Stimulated activated naive B cell treated with anti-CD40 and anti-IgM and Interleukin-4, amounts not matched to agents 10 μg/mL and 1 μg/mL and 100 μg/mL, for 72 hours (primary cell): ENCODE data around the gene KRTAP19-3.
"Not testable (repeated sequence)": the region's sequence is repeated elsewhere in the genome, so short reads cannot be mapped to it uniquely, and the experiment has no call there.

Experiments used
- ATAC-seq, 2 donors: fragments of 150-1000 bp; cut with Tn5 transposase; replicated peaks; 2 replicates each; pipeline ENCODE4 v1.10.0; 2021; ENCODE audit warnings: moderate library complexity in 1 of 2
- DNase-seq: peaks from one replicate; pipeline ENCODE4 v3.0.0; 2021
- H3K27ac Mint-ChIP-seq: one replicate; pipeline ENCODE4 v1.8.0; 2022; ENCODE audit warnings: mild to moderate bottlenecking, mixed read lengths
- H3K27me3 Mint-ChIP-seq, 2 donors: one replicate each; pipeline ENCODE4 v1.8.0; 2022; ENCODE audit warnings: mixed read lengths in 2 of 2
- H3K36me3 Mint-ChIP-seq, 2 donors: one replicate each; pipeline ENCODE4 v1.8.0; 2022; ENCODE audit warnings: mixed read lengths in 2 of 2, mild to moderate bottlenecking in 1 of 2
- H3K4me1 Mint-ChIP-seq, 2 donors: one replicate each; pipeline ENCODE4 v1.8.0; 2022; ENCODE audit warnings: mixed read lengths in 2 of 2, mild to moderate bottlenecking in 1 of 2
- H3K4me3 Mint-ChIP-seq, 2 donors: one replicate each; pipeline ENCODE4 v1.8.0; 2022; ENCODE audit warnings: mild to moderate bottlenecking in 2 of 2, mixed read lengths in 2 of 2, moderate library complexity in 1 of 2
- H3K9me3 Mint-ChIP-seq, 2 donors: one replicate each; pipeline ENCODE4 v1.8.0; 2022; ENCODE audit warnings: mixed read lengths in 2 of 2, mild to moderate bottlenecking in 1 of 2

The KRTAP19-3 gene

DNA sequence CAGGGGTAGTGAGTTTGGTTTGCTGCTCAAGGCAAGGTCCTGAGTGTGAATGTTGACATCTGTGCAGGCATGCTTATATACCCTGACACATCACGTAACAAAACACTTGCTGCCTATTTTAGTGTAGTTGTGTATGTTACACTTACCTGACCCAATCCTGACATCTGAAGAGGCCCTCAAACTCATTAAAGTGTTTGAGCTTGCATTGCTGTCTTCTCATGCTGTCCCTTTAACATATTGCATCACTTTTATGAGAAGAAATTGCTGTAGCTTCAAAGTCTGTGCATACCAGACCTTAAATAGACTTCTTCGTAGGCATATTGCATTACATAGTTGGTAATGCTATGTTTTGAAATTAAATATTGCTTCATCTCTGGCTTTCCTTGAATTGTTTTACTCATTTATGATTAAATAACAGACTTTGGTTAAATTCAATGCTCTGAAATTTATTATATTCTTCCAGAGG lies at the start of gene KRTAP19-3:
KRTAP19-3 (minus strand) TSS at position 51 of the 466 bp plus-strand sequence. CDS start 56 bp downstream, outside the sequence.
- Mint-ChIP-seq H3K4me3 (no peak within 1 kb of the TSS), H3K36me3 (no peaks in the 10 kb centered on the region), H3K27ac (no peak within 1 kb of the TSS), H3K9me3 (peaks cover 0 to 6% of the 10 kb centered on the region in 2 donors), H3K27me3 (no peaks in the 10 kb centered on the region), H3K4me1 (no peaks in the 10 kb centered on the region)
- DNase-seq (no peak), ATAC-seq (no peak)

DNA sequence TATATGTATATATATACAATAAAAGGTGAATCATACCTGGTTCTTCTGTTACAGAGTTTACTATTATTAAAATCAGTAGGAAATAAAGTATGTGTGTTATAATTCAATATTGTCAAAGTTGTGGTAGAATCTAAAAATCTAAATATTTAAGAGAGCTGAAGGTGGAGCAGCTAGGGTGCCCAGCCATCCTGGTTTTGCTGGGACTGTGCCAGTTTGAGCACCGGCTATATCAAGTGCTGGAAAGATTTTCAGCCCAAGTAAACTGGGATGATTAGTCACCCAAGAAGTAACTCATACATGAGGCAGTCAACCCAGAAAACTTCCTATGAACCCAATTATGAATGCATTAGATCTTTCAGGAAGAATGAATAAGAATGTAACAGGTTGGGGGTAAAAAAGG lies 27.1 kb upstream of the KRTAP19-3 start:
- H3K27me3 Mint-ChIP-seq: no peaks in the 10 kb centered on the region
- peaks cover 6 to 10% of the 10 kb centered on the region in 2 donors for H3K9me3 Mint-ChIP-seq
- no peak overlapping the region for H3K4me3 Mint-ChIP-seq
- H3K4me1 Mint-ChIP-seq: no peaks in the 10 kb centered on the region
- H3K36me3 Mint-ChIP-seq: no peaks in the 10 kb centered on the region
- no peak for ATAC-seq
- H3K27ac Mint-ChIP-seq: no peak overlapping the region
- no peak for DNase-seq

DNA sequence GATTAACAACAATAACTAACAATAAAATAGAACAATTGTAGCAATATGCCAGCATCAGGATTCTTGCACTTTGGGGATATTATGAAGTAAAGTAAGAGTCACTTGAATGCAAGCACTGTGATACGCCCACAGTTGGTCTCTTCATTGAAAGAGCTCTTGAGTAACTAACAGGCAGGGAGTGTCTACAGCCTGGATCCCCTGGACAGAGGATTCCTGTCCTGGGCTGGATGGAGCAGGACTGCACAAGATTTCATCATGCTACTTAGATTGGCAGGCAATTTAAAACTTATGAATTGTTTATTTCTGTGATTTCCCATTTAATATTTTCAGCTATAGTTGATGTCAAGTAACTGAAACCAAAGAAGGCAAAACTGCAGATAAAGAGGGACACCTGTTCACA lies 23.9 kb upstream of the KRTAP19-3 start:
- no peaks in the 10 kb centered on the region for H3K27me3 Mint-ChIP-seq
- H3K36me3 Mint-ChIP-seq: no peaks in the 10 kb centered on the region
- ATAC-seq: no peak
- H3K9me3 Mint-ChIP-seq: peaks cover 5 to 10% of the 10 kb centered on the region in 2 donors
- DNase-seq: no peak
- no peak overlapping the region for H3K27ac Mint-ChIP-seq
- no peaks in the 10 kb centered on the region for H3K4me1 Mint-ChIP-seq
- no peak overlapping the region for H3K4me3 Mint-ChIP-seq

DNA sequence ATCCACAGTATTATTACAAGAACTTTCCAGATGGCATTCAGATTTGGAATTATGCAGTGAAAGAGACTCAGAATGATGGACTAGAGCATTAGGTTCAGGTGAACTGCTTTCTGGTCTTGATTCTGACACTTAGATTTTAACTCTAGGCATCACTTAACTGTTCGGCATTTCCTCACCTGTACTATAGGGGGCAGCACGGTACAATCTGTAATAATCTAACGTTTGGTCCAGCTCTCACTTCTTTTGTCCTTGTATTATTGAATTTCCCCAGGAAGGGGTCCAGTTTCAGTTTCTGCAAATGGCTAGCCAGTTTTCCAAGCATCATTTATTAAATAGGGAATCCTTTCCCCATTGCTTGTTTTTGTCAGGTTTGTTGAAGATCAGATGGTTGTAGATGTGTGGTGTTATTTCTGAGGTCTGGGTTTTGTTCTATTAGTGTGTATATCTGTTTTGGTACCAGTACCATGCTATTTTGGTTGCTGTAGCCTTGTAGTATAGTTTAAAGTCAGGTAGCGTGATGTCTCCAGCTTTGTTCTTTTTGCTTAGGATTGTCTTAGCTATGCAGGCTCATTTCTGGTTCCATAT lies 13.9 kb upstream of the KRTAP19-3 start:
- H3K36me3 Mint-ChIP-seq, H3K9me3 Mint-ChIP-seq, H3K4me3 Mint-ChIP-seq, H3K27me3 Mint-ChIP-seq, H3K4me1 Mint-ChIP-seq, H3K27ac Mint-ChIP-seq, ATAC-seq, DNase-seq: not testable (repeated sequence)

DNA sequence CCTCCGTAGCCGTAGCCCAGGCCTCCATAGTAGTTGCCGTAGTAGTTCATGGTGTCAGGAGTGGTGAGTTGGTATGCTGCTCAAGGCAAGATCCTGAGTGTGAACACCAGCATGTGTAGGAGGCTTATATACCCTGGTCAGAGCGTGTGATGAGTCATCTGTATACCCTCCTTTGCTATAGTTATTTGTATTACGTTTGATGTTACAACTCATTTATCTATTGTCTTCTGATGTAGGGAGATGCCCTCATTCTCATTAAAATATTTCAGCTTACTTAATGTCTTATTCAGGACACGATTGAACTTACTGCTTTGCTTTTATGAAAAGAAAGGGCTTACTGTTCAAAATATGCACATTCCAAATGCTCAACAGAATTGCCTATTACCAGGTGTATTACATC lies 10.2 kb upstream of the KRTAP19-3 start, which contains the start of gene KRTAP19-5:
KRTAP19-5 (minus strand) TSS at position 101 of the 400 bp plus-strand sequence; CDS start at position 50, 51 bp downstream.
- no peak within 1 kb of the TSS for H3K4me3 Mint-ChIP-seq
- no peaks in the 10 kb centered on the region for H3K9me3 Mint-ChIP-seq
- no peaks in the 10 kb centered on the region for H3K36me3 Mint-ChIP-seq
- no peak within 1 kb of the TSS for H3K27ac Mint-ChIP-seq
- ATAC-seq (no peak), DNase-seq (no peak)
- H3K27me3 Mint-ChIP-seq: no peaks in the 10 kb centered on the region
- H3K4me1 Mint-ChIP-seq: no peaks in the 10 kb centered on the region

DNA sequence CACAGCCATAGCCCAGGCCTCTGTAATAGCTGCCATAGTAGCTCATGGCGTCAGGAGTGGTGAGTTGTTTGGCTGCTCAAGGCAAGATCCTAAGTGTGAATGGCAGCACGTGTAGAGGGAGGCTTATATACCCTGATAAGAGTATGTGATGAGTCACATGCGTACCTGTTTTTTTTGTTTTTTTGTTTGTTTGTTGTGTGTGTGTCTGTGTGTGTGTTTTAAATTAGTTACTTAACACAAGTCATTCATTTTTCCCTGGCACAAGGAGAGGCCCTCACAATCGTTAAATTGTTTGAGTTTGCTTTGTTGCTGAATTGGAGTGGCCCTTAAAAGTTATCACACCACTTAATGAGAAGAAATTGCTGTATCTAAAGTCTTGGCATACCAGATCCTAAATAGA lies 5.3 kb upstream of the KRTAP19-3 start, which contains the start of gene KRTAP19-4:
KRTAP19-4 (minus strand) TSS at position 101 of the 400 bp plus-strand sequence; CDS start at position 46, 55 bp downstream.
- Mint-ChIP-seq H3K36me3 (no peaks in the 10 kb centered on the region), H3K4me3 (no peak within 1 kb of the TSS), H3K4me1 (no peaks in the 10 kb centered on the region), H3K27ac (no peak within 1 kb of the TSS), H3K9me3 (peaks cover 0 to 2% of the 10 kb centered on the region in 2 donors), H3K27me3 (no peaks in the 10 kb centered on the region)
- ATAC-seq: no peak
- no peak for DNase-seq

DNA sequence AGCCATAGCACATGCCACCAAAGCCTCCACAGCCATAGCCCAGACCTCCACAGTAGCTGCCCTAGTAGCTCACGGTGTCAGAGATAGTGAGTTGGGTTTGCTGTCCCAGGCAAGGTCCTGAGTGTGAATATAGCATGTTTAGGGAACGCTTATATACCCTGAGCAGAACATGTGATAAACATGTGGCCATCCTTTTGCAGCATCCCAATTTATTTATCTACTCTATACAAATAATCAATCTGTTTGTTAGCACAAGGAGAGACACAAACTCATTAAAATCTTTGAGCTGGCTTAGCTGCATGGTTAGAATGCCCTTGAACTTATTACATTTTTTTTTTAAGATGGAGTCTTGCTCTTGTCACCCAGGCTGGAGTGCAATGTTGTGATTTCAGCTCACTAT lies 4.5 kb downstream of the KRTAP19-3 start, which contains the start of gene KRTAP19-2:
KRTAP19-2 (minus strand) TSS at position 101 of the 400 bp plus-strand sequence; CDS start at position 13, 88 bp downstream.
- no peak for ATAC-seq
- no peaks in the 10 kb centered on the region for H3K36me3 Mint-ChIP-seq
- peaks cover 12 to 13% of the 10 kb centered on the region in 2 donors for H3K9me3 Mint-ChIP-seq
- no peaks in the 10 kb centered on the region for H3K27me3 Mint-ChIP-seq
- no peak within 1 kb of the TSS for H3K4me3 Mint-ChIP-seq
- H3K27ac Mint-ChIP-seq: no peak within 1 kb of the TSS
- no peak for DNase-seq
- H3K4me1 Mint-ChIP-seq: no peaks in the 10 kb centered on the region

DNA sequence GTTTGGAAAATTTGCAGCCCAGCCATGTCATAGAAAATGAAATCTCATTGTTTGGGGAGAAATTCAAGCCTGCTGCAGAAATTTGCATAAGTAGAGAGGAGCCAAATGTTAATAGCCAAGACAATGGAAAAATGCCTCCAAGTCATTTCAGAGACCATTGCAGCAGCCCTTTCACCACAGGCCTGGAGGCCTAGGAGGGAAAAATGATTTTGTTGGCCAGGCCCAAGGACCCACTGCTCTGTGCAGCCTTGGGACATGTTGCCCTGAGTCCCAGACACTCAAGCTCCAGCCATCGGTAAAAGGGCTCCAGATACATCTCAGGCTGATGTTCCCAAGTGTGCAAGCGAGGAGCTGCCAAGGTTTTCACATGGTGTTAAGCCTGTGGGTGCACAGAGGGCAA lies 5.6 kb downstream of the KRTAP19-3 start:
- Mint-ChIP-seq H3K27ac (no peak overlapping the region), H3K27me3 (no peaks in the 10 kb centered on the region), H3K36me3 (no peaks in the 10 kb centered on the region), H3K9me3 (peaks cover 12 to 13% of the 10 kb centered on the region in 2 donors), H3K4me3 (no peak overlapping the region), H3K4me1 (no peaks in the 10 kb centered on the region)
- DNase-seq (no peak), ATAC-seq (no peak)

DNA sequence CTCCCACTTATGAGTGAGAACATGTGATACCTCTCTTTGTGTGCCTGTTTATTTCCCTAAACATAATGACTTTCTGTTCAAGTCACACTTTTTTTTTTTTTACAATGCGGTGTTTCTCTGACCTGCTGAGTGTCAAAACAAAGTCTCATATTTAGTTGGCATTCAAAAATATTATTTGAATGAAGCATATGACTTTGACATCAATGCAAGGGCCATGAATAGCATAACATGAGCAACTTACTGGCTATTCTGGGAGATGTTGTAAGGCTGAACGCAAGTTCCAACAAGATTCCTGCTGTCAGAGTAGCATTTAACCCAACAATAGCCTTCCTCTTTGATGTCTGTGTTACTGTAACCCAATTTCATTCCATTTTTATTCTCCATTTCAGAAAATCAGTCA lies 9.7 kb downstream of the KRTAP19-3 start:
- Mint-ChIP-seq H3K27me3 (no peaks in the 10 kb centered on the region), H3K9me3 (peaks cover 11 to 13% of the 10 kb centered on the region in 2 donors), H3K36me3 (no peaks in the 10 kb centered on the region), H3K4me1 (no peaks in the 10 kb centered on the region), H3K27ac (no peak overlapping the region), H3K4me3 (no peak overlapping the region)
- DNase-seq (no peak), ATAC-seq (no peak)

DNA sequence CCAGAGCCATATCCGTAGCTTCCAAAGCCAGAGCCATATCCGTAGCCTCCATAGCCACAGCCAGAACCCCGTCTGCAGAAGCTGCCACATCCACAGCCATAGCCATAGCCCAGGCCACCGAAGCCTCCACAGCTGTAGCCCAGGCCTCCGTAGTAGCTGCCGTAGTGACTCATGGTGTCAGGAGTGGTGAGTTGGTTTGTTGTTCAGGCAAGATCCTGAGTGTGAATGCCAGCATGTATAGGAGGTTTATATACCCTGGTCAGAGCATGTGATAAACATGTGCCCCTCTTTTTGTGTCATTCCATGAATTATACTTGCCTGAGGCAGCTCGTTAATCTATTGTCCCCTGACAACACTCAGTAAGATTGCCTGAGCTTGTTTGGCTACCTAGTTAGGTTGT lies 11.7 kb downstream of the KRTAP19-3 start, which contains the start of gene KRTAP19-1:
KRTAP19-1 (minus strand) TSS at position 223 of the 400 bp plus-strand sequence; CDS start at position 173, 50 bp downstream.
- ATAC-seq (no peak), DNase-seq (no peak)
- Mint-ChIP-seq H3K9me3 (peaks cover under 1% of the 10 kb centered on the region in 2 donors), H3K4me1 (no peaks in the 10 kb centered on the region), H3K27me3 (no peaks in the 10 kb centered on the region), H3K4me3 (no peak within 1 kb of the TSS), H3K27ac (no peak within 1 kb of the TSS), H3K36me3 (no peaks in the 10 kb centered on the region)

DNA sequence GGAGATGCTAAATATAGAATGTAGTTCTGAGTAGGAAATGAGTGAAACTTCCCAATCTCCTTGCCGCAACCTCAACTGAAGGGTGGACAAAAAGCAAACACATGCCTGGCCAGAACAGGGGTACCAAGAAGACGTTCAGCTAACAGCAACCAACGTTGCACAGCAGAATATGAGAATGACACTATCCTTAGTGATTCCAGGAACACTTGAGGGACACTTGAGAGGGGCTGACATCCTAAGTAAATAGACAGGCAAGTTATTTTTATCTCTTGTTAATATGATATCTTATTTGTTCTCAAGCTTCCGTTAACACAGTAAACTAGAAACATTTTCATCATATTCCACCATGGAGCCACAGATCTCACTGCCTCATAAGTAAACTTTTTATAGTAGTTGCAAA lies 12.6 kb downstream of the KRTAP19-3 start:
- Mint-ChIP-seq H3K36me3 (no peaks in the 10 kb centered on the region), H3K27me3 (no peaks in the 10 kb centered on the region), H3K9me3 (no peaks in the 10 kb centered on the region), H3K4me3 (no peak overlapping the region), H3K4me1 (no peaks in the 10 kb centered on the region), H3K27ac (no peak overlapping the region)
- no peak for ATAC-seq
- DNase-seq: no peak

DNA sequence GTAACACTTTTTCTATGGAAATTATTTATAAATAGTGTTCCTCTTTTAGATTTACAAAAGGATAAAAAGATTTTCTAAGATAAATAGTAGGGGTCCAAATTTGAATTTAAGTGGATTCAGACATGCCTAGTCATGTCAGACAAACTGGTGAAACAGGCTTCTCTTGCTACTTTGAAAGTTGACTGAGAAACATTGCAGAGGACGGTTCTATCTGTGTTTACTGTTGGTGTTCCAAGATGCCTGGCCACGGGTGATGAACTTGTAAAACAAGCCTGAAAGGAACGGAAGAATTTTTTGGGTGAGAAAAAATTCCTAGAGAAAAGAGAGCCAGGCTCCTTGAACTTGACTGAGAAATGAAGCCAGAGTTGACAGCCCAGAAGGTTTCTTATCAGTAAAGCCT lies 13.8 kb downstream of the KRTAP19-3 start:
- ATAC-seq (no peak), DNase-seq (no peak)
- Mint-ChIP-seq H3K27me3 (no peaks in the 10 kb centered on the region), H3K9me3 (no peaks in the 10 kb centered on the region), H3K4me3 (no peak overlapping the region), H3K36me3 (no peaks in the 10 kb centered on the region), H3K27ac (no peak overlapping the region), H3K4me1 (no peaks in the 10 kb centered on the region)

DNA sequence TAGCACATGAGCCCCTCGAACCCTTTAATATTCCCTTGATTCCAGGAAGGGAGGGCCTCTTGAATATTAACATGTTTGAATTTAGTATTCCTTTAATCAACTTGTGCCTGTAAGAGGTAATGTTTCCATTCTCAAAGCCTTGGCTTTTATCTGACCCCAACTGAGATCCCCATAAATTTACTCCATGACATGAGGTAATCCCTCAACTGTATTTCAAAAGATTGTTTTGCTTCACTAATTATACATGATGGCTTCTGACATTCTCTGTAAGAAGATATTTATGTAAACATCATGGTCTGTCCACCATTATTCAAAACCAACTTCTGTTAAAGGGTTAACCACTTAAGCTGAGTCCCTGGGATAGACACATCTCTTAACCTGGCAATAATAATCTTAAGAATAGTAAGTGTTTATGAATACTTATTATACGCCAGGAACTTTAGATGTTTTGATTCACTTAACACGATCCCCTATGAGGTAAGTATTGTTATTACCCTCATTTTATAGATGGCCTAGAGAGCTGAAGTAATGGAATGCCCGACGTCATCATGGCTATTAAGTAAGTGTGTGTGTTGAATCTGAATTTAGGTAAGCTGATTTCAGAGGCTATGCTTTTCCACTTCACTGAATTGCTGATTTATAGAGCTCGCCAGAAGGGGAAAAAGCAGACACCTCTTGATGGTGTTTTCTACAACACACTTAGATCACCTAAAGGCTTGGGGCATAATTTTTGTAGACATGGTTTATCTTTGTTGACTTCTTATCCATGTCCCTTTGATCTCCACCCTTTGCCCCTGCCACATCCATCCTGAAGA lies 22.7 kb downstream of the KRTAP19-3 start:
- Mint-ChIP-seq H3K27me3 (peaks cover 0 to 4% of the 10 kb centered on the region in 2 donors), H3K9me3 (peaks cover 3 to 4% of the 10 kb centered on the region in 2 donors), H3K36me3 (no peaks in the 10 kb centered on the region), H3K4me1 (no peaks in the 10 kb centered on the region), H3K27ac (no peak overlapping the region), H3K4me3 (no peak overlapping the region)
- no peak for DNase-seq
- ATAC-seq: no peak

DNA sequence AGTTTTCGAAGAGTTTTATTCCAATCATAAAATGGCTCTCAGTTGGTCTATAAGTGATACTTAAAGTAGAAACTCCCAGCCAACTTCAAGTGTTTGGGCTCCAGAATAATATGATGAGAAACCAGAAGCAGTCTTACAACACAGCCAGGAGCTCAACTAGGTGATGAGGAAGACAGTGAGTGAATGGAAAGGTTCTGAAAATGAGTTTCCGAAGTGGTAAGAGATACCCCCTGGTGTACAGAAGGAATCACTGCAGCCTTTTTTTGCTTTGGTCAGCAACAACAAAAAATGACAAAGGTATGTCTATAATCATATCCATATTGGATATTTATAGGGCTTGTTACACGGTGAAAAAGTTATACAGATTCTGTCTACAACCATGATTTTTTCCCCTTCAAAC lies 28.1 kb downstream of the KRTAP19-3 start:
- H3K4me3 Mint-ChIP-seq: no peak overlapping the region
- H3K27me3 Mint-ChIP-seq: peaks cover 0 to 4% of the 10 kb centered on the region in 2 donors
- no peaks in the 10 kb centered on the region for H3K36me3 Mint-ChIP-seq
- no peak for DNase-seq
- no peaks in the 10 kb centered on the region for H3K4me1 Mint-ChIP-seq
- H3K27ac Mint-ChIP-seq: no peak overlapping the region
- no peaks in the 10 kb centered on the region for H3K9me3 Mint-ChIP-seq
- no peak for ATAC-seq
